TTC549 (cell line): ENCODE results near the gene NTM.
"Not testable (repeated sequence)": the region's sequence is repeated elsewhere in the genome, so short reads cannot be mapped to it uniquely, and the experiment has no call there.

ENCODE experiments used
- FAIRE-seq: peaks from 2 replicates; lab custom pipeline; 2012; peaks lifted over from hg19 to GRCh38; lab: Jason Lieb, UNC

The NTM gene

GRCh38 chr11:132052904-132053303, 682.5 kb downstream of the NTM start:
- FAIRE-seq, result no peak

GRCh38 chr11:132054822-132055221, 684.4 kb downstream of the NTM start:
- FAIRE-seq, result no peak

GRCh38 chr11:132055296-132055695, 684.9 kb downstream of the NTM start:
- no peak for FAIRE-seq

GRCh38 chr11:132056689-132057088, 686.3 kb downstream of the NTM start:
- no peak for FAIRE-seq

GRCh38 chr11:132057266-132057665, 686.9 kb downstream of the NTM start:
- FAIRE-seq, result no peak

GRCh38 chr11:132058211-132058772, 687.9 kb downstream of the NTM start:
- no peak for FAIRE-seq

- FAIRE-seq, result no peak
Measured at GRCh38 chr11:132060567-132060966, 690.2 kb downstream of the NTM start.

- FAIRE-seq, result no peak
Measured at GRCh38 chr11:132062031-132062430, 691.6 kb downstream of the NTM start.

- no peak for FAIRE-seq
Measured at GRCh38 chr11:132062541-132062940, 692.1 kb downstream of the NTM start.

- no peak for FAIRE-seq
Measured at GRCh38 chr11:132064987-132065620, 694.7 kb downstream of the NTM start.

GRCh38 chr11:132068556-132068955, 698.1 kb downstream of the NTM start:
- FAIRE-seq, result no peak

- not testable (repeated sequence) for FAIRE-seq
Measured at GRCh38 chr11:132069593-132069992, 699.2 kb downstream of the NTM start.

- not testable (repeated sequence) for FAIRE-seq
Measured at GRCh38 chr11:132070907-132071306, 700.5 kb downstream of the NTM start.

- FAIRE-seq, result no peak
Measured at GRCh38 chr11:132072044-132072857, 701.8 kb downstream of the NTM start.

GRCh38 chr11:132072858-132073211, 702.4 kb downstream of the NTM start:
- no peak for FAIRE-seq

- FAIRE-seq, result no peak
Measured at GRCh38 chr11:132073787-132074186, 703.4 kb downstream of the NTM start.

GRCh38 chr11:132075447-132075846, 705.0 kb downstream of the NTM start:
- no peak for FAIRE-seq

GRCh38 chr11:132077416-132077815, 707.0 kb downstream of the NTM start:
- no peak for FAIRE-seq

GRCh38 chr11:132078264-132079076, 708.1 kb downstream of the NTM start:
- FAIRE-seq, result no peak

- FAIRE-seq, result no peak
Measured at GRCh38 chr11:132080127-132080526, 709.7 kb downstream of the NTM start.

- FAIRE-seq, result no peak
Measured at GRCh38 chr11:132082566-132082965, 712.2 kb downstream of the NTM start.

- FAIRE-seq, result no peak
Measured at GRCh38 chr11:132084433-132084832, 714.0 kb downstream of the NTM start.

GRCh38 chr11:132087148-132087547, 716.7 kb downstream of the NTM start:
- FAIRE-seq, result no peak
